ENCODE data around the gene ILF2. TPM values are rescaled to one million over a fixed set of nuclear protein-coding genes. Genes with fewer than 3 reads are reported as not detected.

ILF2 gene
- total and polyA plus RNA-seq, 2 of the 13 experiments (the other 11 are each of a cell fraction or from before 2014, with no cell fraction given): 292 to 366 TPM

DNA sequence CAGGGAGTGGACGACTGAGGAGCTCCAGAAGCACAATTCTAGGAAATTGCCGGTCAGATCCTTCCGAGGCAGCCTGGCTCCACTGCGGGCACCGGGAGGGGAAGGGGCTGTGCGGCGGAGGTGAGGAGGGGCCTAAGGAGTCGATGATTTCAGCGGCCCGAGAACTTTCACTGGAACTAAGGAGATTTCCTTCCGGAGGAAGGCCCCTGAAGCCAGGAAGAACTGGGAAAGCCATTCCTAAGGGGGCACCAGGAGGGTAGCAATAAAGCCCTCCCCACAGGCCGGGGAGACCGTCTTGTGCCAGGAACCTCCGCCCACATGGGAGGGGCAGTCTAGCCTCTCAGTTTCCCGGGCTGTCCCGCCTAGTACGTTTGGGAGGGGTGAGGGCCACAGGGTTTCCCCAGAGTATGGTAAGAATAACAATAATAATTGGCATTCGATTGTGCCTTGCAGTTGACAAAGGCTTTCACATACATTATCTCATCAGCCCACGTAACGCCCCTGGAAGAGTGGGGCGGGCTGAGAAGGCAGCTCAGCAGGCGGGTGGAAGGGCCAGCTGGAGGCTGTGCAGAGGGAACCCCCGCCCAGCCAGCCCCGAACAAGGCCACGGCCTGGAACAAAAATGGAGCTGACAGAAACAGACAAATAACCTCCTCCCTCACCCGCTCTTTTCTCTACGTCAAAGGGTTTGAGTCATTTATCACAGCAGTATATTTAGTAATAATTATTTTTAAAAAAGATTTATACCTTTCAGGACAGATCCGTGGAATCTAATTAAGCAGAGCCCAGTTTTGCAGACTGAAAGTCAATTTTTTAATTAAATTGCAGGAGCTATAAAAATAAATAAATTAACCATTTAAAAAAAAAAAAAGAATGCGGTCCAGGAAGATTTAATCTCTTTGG, 27.5 kb upstream of the ILF2 start:
- H3K4me1 ChIP-seq (ENCODE audit: insufficient read depth, low read length): peaks cover 21% of the 10 kb centered on the region
- BruUV-seq (replicated peaks): no TSS peak
- H3K27me3 ChIP-seq (ENCODE audit: control insufficient read depth in 1 of 2, insufficient read depth in 2 of 2, low read length in 2 of 2): peaks cover 0 to 2% of the 10 kb centered on the region in 2 experiments; a peak in 2 of 5 replicates
- no peak overlapping the region for H3K27ac ChIP-seq (ENCODE audit: extremely low read length, insufficient read depth, low read length)
- in situ Hi-C loops (cut with HindIII; ENCODE audit: extremely low pct_ligation_motif_present, low pct_unique_long_range_greater_than_20kb): no loop called here
- no peak overlapping the region for H2AFZ ChIP-seq (ENCODE audit: low read length)
- intact Hi-C loops (cut with micrococcal nuclease; ENCODE audit: unreplicated experiment): no loop called here
- ChIA-PET CTCF (ENCODE audit: low intra/inter-chr PET ratio, low total read pairs) (no interaction called here), POLR2A (interaction anchor here (1.3 kb wide), 1 partner anchor 29 kb away, joined by 3 read pairs; the partner anchor contains the start of gene INTS3)
- H3K4me3 ChIP-seq (replicated peaks in 1 of 3; ENCODE audit: insufficient read depth in 1 of 3, low read depth in 2 of 3, low read length in 3 of 3): no peak overlapping the region; a peak in 1 of 6 replicates
- no peaks in the 10 kb centered on the region for H3K79me2 ChIP-seq (ENCODE audit: insufficient read depth, low read length)
- ATAC-seq: no peak
- TF ChIP-seq FOXO1 (CRISPR knock-in tag; IDR thresholded peaks at IDR 0.05) (no peak), ZNF260 (CRISPR knock-in tag; IDR thresholded peaks at IDR 0.05; ENCODE audit: borderline replicate concordance, low read depth) (no peak), FOXK1 (CRISPR knock-in tag; IDR thresholded peaks at IDR 0.05; ENCODE audit: borderline replicate concordance, low read depth) (no peak), ADNP (CRISPR knock-in tag; IDR thresholded peaks at IDR 0.05) (no peak), ZNF468 (CRISPR knock-in tag; IDR thresholded peaks at IDR 0.05) (no peak), ZNF224 (CRISPR knock-in tag; IDR thresholded peaks at IDR 0.05) (no peak)
- TF ChIP-seq, protein P1, sequence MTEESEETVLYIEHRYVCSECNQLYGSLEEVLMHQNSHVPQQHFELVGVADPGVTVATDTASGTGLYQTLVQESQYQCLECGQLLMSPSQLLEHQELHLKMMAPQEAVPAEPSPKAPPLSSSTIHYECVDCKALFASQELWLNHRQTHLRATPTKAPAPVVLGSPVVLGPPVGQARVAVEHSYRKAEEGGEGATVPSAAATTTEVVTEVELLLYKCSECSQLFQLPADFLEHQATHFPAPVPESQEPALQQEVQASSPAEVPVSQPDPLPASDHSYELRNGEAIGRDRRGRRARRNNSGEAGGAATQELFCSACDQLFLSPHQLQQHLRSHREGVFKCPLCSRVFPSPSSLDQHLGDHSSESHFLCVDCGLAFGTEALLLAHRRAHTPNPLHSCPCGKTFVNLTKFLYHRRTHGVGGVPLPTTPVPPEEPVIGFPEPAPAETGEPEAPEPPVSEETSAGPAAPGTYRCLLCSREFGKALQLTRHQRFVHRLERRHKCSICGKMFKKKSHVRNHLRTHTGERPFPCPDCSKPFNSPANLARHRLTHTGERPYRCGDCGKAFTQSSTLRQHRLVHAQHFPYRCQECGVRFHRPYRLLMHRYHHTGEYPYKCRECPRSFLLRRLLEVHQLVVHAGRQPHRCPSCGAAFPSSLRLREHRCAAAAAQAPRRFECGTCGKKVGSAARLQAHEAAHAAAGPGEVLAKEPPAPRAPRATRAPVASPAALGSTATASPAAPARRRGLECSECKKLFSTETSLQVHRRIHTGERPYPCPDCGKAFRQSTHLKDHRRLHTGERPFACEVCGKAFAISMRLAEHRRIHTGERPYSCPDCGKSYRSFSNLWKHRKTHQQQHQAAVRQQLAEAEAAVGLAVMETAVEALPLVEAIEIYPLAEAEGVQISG (CRISPR knock-in tag; IDR thresholded peaks at IDR 0.05): no peak
- H3K36me3 ChIP-seq (replicated peaks in 1 of 2; ENCODE audit: control insufficient read depth in 1 of 2, insufficient read depth in 2 of 2, low read length in 2 of 2): no peaks in the 10 kb centered on the region
- no peak for DNase-seq (ENCODE audit: low spot score)
- H3K4me2 ChIP-seq (ENCODE audit: low read depth, low read length): no peak overlapping the region
- no peaks in the 10 kb centered on the region for H3K9me3 ChIP-seq (ENCODE audit: low read length)
- FAIRE-seq: no peak
- 67% methylated on average over 26 of the region's 29 CpGs for WGBS (ENCODE audit: low lambda C conversion rate)
- H4K20me1 ChIP-seq (ENCODE audit: insufficient read depth, low read length): no peaks in the 10 kb centered on the region
- no peak overlapping the region for H3K9ac ChIP-seq (ENCODE audit: insufficient read depth, low read depth, low read length)
